Hepatocyte (in vitro differentiated cells): ENCODE measurements around the gene SHF.

Experiments
- CTCF ChIP-seq: fragments of 200-600 bp; sonication (generic); IDR thresholded peaks from 2 replicates; pipeline ENCODE4 v1.5.1; 2016; ENCODE audit warnings: antibody characterized with exemption, mild to moderate bottlenecking; ENCODE audit not compliant: poor library complexity
- EZH2 ChIP-seq: fragments of 200-600 bp; sonication (generic); IDR thresholded peaks from 2 replicates; pipeline ENCODE4 v1.6.1; 2016; ENCODE audit warnings: antibody characterized with exemption, mild to moderate bottlenecking, borderline replicate concordance
- EZH2phosphoT487 ChIP-seq: fragments of 200-600 bp; sonication (generic); IDR thresholded peaks from one replicate; pipeline ENCODE4 v1.6.1; 2018; ENCODE audit warnings: antibody characterized with exemption, mild to moderate bottlenecking, low read depth, moderate library complexity; ENCODE audit not compliant: unreplicated experiment, severe bottlenecking

- no peak for TF ChIP-seq CTCF
- no peak for TF ChIP-seq EZH2
- TF ChIP-seq EZH2phosphoT487, result no peak
Observed at GRCh38 chr15:45132844-45133560, 54.8 kb downstream of the SHF start.
